Mucosa of gallbladder (tissue), 1 donor: Measurements from ENCODE around the gene ISCA2. TPM values are rescaled to one million over a fixed set of nuclear protein-coding genes. Genes with fewer than 3 reads are reported as not detected.

Experiments
- DNase-seq: peaks from one replicate; pipeline ENCODE4 v3.0.0-alpha.2; 2020; ENCODE audit warnings: low spot score
- total RNA-seq: library from RNA; stranded (reverse); gene quantifications from one replicate; pipeline ENCODE4 v1.2.1, GENCODE V29; 2021
- donor health status: DM: no; HTN: no; CAD: no.

The ISCA2 gene
- total RNA-seq, 1 donor from 2014 or later: 34.3 TPM

- DNase-seq: no peak
These were observed 11.0 kb upstream of the ISCA2 start for GRCh38 chr14:74482571-74482970.

GRCh38 chr14:74483321-74483720, 10.2 kb upstream of the ISCA2 start:
- no peak for DNase-seq

- DNase-seq: no peak
These were observed 7.4 kb upstream of the ISCA2 start for GRCh38 chr14:74486164-74486563.

- no peak for DNase-seq
These were observed 4.7 kb upstream of the ISCA2 start for GRCh38 chr14:74488786-74489397.

- DNase-seq: no peak
These were observed 3.1 kb upstream of the ISCA2 start for GRCh38 chr14:74490486-74490885.

- DNase-seq: no peak
These were observed 1.4 kb upstream of the ISCA2 start for GRCh38 chr14:74491956-74492775.

- no peak for DNase-seq
These were observed 706 bp upstream of the ISCA2 start, which contains the start of gene NPC2 for GRCh38 chr14:74492776-74493342. NPC2 (minus strand) TSS chr14:74493305; CDS start chr14:74493274, 31 bp downstream.

- no peak for DNase-seq
These were observed 1.8 kb downstream of the ISCA2 start for GRCh38 chr14:74495356-74495755.

- no peak for DNase-seq
These were observed 7.0 kb downstream of the ISCA2 start for GRCh38 chr14:74500417-74501134.

GRCh38 chr14:74501135-74501614, 7.6 kb downstream of the ISCA2 start:
- peak; percentile 39 for DNase-seq

- no peak for DNase-seq
These were observed 8.1 kb downstream of the ISCA2 start for GRCh38 chr14:74501691-74502090.

- DNase-seq: no peak
These were observed 8.9 kb downstream of the ISCA2 start for GRCh38 chr14:74502236-74503019.

- DNase-seq: no peak
These were observed 9.8 kb downstream of the ISCA2 start for GRCh38 chr14:74503291-74503937.

- no peak for DNase-seq
These were observed 10.4 kb downstream of the ISCA2 start for GRCh38 chr14:74503938-74504335.

GRCh38 chr14:74504412-74504811, 10.8 kb downstream of the ISCA2 start:
- no peak for DNase-seq

GRCh38 chr14:74504874-74505720, 11.5 kb downstream of the ISCA2 start:
- no peak for DNase-seq

- no peak for DNase-seq
These were observed 12.3 kb downstream of the ISCA2 start for GRCh38 chr14:74505831-74506230.

GRCh38 chr14:74506411-74506851, 12.9 kb downstream of the ISCA2 start:
- DNase-seq: no peak

- DNase-seq: no peak
These were observed 13.5 kb downstream of the ISCA2 start for GRCh38 chr14:74507085-74507484.

GRCh38 chr14:74507840-74508239, 14.3 kb downstream of the ISCA2 start:
- no peak for DNase-seq
